Endothelial cell of umbilical vein (primary cell): ENCODE data around the gene ZIC3. TPM values are rescaled to one million over a fixed set of nuclear protein-coding genes. Genes with fewer than 3 reads are reported as not detected.

Source experiments
- BruUV-seq: library from RNA; stranded (reverse); fragments of 400-500 nt; replicated peaks from 2 replicates; lab custom pipeline; 2021; lab: Mats Ljungman, UMichigan
- CTCF ChIA-PET: fragments of 300-600, 350-600 bp; sonication (Branson Sonifier 250); formaldehyde crosslinking; loops from one replicate; lab custom pipeline; 2021; ENCODE audit warnings: antibody characterized with exemption, inconsistent platforms; lab: Charles Lee
- POLR2A ChIA-PET: fragments of 300-600, 350-600 bp; sonication (Branson Sonifier 250); formaldehyde crosslinking; loops from one replicate; lab custom pipeline; 2021; ENCODE audit warnings: antibody characterized with exemption, inconsistent platforms; lab: Charles Lee
- DNase-seq: peaks from one replicate; pipeline ENCODE4 v3.0.0-alpha.2; 2011; ENCODE audit warnings: low read depth, low spot score
- FAIRE-seq: peaks from 2 replicates; lab custom pipeline; 2011; peaks lifted over from hg19 to GRCh38; lab: Jason Lieb, UNC
- H2AFZ ChIP-seq: 2 replicates; pipeline ENCODE4 v1.6.0; 2012; ENCODE audit warnings: low read depth, low read length, control low read depth, inconsistent platforms
- H3K27ac ChIP-seq: 2 replicates; pipeline ENCODE4 v1.5.1; 2011; ENCODE audit warnings: low read depth, mild to moderate bottlenecking, control low read depth, low read length, moderate library complexity; ENCODE audit not compliant: insufficient read depth
- H3K27me3 ChIP-seq, 2 experiments: 2 replicates each; pipeline versions ENCODE4 v1.6.0 to v1.6.1; 2011; ENCODE audit warnings: low read length in 2 of 2, mixed read lengths in 1 of 2; ENCODE audit not compliant: control insufficient read depth in 2 of 2, insufficient read depth in 2 of 2
- H3K36me3 ChIP-seq, 2 experiments: 2 replicates in 1 of 2; 3 replicates in 1 of 2; pipeline ENCODE4 v1.5.1; 2011; ENCODE audit warnings: low read length in 2 of 2, mild to moderate bottlenecking in 1 of 2, moderate library complexity in 1 of 2; ENCODE audit not compliant: control insufficient read depth in 2 of 2, insufficient read depth in 2 of 2; ENCODE audit errors: extremely low read depth in 1 of 2
- H3K4me1 ChIP-seq: 3 replicates; pipeline ENCODE4 v1.5.1; 2011; ENCODE audit warnings: mild to moderate bottlenecking, low read length; ENCODE audit not compliant: control insufficient read depth, insufficient read depth; ENCODE audit errors: extremely low read depth
- H3K4me2 ChIP-seq: 2 replicates; pipeline ENCODE4 v1.6.1; 2011; ENCODE audit warnings: low read length, control low read depth, mixed read lengths; ENCODE audit not compliant: insufficient read depth
- H3K4me3 ChIP-seq, 3 experiments: fragments of 200-600 bp in 1 of 3; sonication (generic), shearing (Covaris generic) in 1 of 3; replicated peaks in 1 of 3; 2 replicates each; pipeline ENCODE4 v1.5.1; 2011 to 2016; ENCODE audit warnings: control low read depth in 3 of 3, low read length in 3 of 3, mild to moderate bottlenecking in 2 of 3, inconsistent platforms in 1 of 3, low read depth in 1 of 3, moderate library complexity in 1 of 3; ENCODE audit not compliant: insufficient read depth in 1 of 3
- H3K79me2 ChIP-seq: 2 replicates; pipeline ENCODE4 v1.6.0; 2012; ENCODE audit warnings: low read length, inconsistent platforms; ENCODE audit not compliant: control insufficient read depth, insufficient read depth
- H3K9ac ChIP-seq: replicated peaks from 2 replicates; pipeline ENCODE3; 2011; ENCODE audit warnings: low read length, control low read depth; ENCODE audit not compliant: insufficient read depth; ENCODE audit errors: extremely low read depth
- H3K9me1 ChIP-seq: replicated peaks from 3 replicates; pipeline ENCODE4 v1.6.0; 2011; ENCODE audit warnings: mild to moderate bottlenecking, low read length; ENCODE audit not compliant: control insufficient read depth, insufficient read depth; ENCODE audit errors: extremely low read depth
- H3K9me3 ChIP-seq: replicated peaks from 2 replicates; pipeline ENCODE4 v1.5.1; 2012; ENCODE audit warnings: low read length, inconsistent platforms; ENCODE audit not compliant: control insufficient read depth, insufficient read depth
- H4K20me1 ChIP-seq: replicated peaks from 2 replicates; pipeline ENCODE3; 2011; ENCODE audit warnings: mild to moderate bottlenecking, low read length; ENCODE audit not compliant: control insufficient read depth, insufficient read depth; ENCODE audit errors: extremely low read depth
- FOS ChIP-seq: IDR thresholded peaks from 2 replicates; pipeline ENCODE4 v1.6.1; 2011; ENCODE audit warnings: mild to moderate bottlenecking, low read length, moderate library complexity, borderline replicate concordance; ENCODE audit not compliant: insufficient read depth
- GATA2 ChIP-seq: IDR thresholded peaks from 2 replicates; pipeline ENCODE4 v1.7.0; 2011; ENCODE audit warnings: low read depth, mild to moderate bottlenecking, moderate library complexity, mixed read lengths, low read length; ENCODE audit not compliant: insufficient read length, insufficient read depth
- POLR2A ChIP-seq: IDR thresholded peaks from 2 replicates; pipeline ENCODE4 v1.6.1; 2012; ENCODE audit warnings: low read depth, mild to moderate bottlenecking, control low read depth, low read length
- POLR2AphosphoS5 ChIP-seq: IDR thresholded peaks from 2 replicates; pipeline ENCODE4 v1.6.1; 2012; ENCODE audit warnings: low read depth, mild to moderate bottlenecking, control low read depth, low read length, moderate library complexity; ENCODE audit not compliant: insufficient read depth
- dilution Hi-C: fragments of 300-500 bp; cut with MboI; formaldehyde crosslinking; loops from one replicate; pipeline ENCODE4 v1.15.0; 2019; ENCODE audit warnings: low sequenced_read_pairs; ENCODE audit not compliant: extremely low pct_ligation_motif_present
- intact Hi-C: fragments of 100-400 bp; cut with micrococcal nuclease; formaldehyde crosslinking; loops from one replicate; pipeline ENCODE4 v1.10.0; 2022
- polyA plus RNA-seq, 4 experiments: library from polyadenylated mRNA; depleted of rRNA in 3 of 4; stranded (reverse) in 3 of 4; unstranded in 1 of 4; fragments of >200 nt; gene quantifications; 2 replicates each; pipeline versions ENCODE4 v1.2.1 to v1.2.3, GENCODE V29; 2011 to 2012; ENCODE audit warnings: missing spikeins in 1 of 4
- total RNA-seq: library from RNA; stranded (reverse); gene quantifications from 2 replicates; pipeline ENCODE4 v1.2.3, GENCODE V29; 2021
- TF ChIP-seq, protein P1 (sequence below): IDR thresholded peaks from 2 replicates; pipeline ENCODE4 v1.6.1; 2011; ENCODE audit not compliant: insufficient read depth, insufficient read length
- TF ChIP-seq, protein P2 (sequence below), 2 donors: IDR thresholded peaks; 1 replicate in 1 of 2; 2 replicates in 1 of 2; pipeline ENCODE4 v1.5.1; 2011; ENCODE audit warnings: low read length in 2 of 2, mild to moderate bottlenecking in 2 of 2, moderate library complexity in 2 of 2, control low read depth in 1 of 2, inconsistent platforms in 1 of 2, low read depth in 1 of 2; ENCODE audit not compliant: insufficient read depth in 1 of 2; ENCODE audit errors: extremely low read depth in 1 of 2

ZIC3 gene
- total and polyA plus RNA-seq, 2 donors (not counting 3 experiments of a cell fraction or from before 2014, with no cell fraction given): not detected

DNA sequence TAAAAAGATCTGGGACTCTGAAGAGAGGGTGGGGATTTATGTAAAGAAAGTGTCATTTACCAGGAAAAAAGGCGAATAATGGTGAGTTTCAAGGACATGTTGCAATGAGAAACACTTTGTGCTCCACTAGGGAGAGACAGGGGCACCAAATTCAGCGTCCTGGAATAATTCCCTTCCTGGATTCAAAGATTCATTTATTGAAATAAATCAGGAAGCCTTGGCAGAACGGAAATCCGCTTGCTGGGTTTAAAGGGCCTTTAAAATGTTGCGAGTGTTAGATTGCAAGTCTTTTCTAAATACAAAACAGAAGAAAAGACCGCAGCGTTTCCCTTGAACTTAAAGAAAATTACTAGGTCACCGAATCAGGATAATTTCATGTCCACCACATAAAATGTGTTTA lies 3.8 kb upstream of the ZIC3 start:
- DNase-seq: no peak
- no peak overlapping the region for H3K9ac ChIP-seq
- BruUV-seq: no TSS peak

More for the DNA sequence above, 3.8 kb upstream of the ZIC3 start:
- Histone ChIP-seq H4K20me1 (no peaks in the 10 kb centered on the region), H3K4me3 (no peak overlapping the region), H3K27me3 (peaks cover 15 to 21% of the 10 kb centered on the region in 2 experiments), H2AFZ (no peak overlapping the region), H3K9me3 (no peaks in the 10 kb centered on the region), H3K27ac (no peak overlapping the region), H3K4me2 (no peak overlapping the region), H3K4me1 (no peaks in the 10 kb centered on the region), H3K9me1 (no peaks in the 10 kb centered on the region), H3K36me3 (no peaks in the 10 kb centered on the region), H3K79me2 (no peaks in the 10 kb centered on the region)
- CTCF ChIA-PET: no interaction called here
- TF ChIP-seq GATA2: no peak
- no peak for TF ChIP-seq FOS
- TF ChIP-seq POLR2AphosphoS5: no peak
- TF ChIP-seq, protein P1, sequence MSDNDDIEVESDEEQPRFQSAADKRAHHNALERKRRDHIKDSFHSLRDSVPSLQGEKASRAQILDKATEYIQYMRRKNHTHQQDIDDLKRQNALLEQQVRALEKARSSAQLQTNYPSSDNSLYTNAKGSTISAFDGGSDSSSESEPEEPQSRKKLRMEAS: no peak
- TF ChIP-seq POLR2A: no peak
- TF ChIP-seq, protein P2, sequence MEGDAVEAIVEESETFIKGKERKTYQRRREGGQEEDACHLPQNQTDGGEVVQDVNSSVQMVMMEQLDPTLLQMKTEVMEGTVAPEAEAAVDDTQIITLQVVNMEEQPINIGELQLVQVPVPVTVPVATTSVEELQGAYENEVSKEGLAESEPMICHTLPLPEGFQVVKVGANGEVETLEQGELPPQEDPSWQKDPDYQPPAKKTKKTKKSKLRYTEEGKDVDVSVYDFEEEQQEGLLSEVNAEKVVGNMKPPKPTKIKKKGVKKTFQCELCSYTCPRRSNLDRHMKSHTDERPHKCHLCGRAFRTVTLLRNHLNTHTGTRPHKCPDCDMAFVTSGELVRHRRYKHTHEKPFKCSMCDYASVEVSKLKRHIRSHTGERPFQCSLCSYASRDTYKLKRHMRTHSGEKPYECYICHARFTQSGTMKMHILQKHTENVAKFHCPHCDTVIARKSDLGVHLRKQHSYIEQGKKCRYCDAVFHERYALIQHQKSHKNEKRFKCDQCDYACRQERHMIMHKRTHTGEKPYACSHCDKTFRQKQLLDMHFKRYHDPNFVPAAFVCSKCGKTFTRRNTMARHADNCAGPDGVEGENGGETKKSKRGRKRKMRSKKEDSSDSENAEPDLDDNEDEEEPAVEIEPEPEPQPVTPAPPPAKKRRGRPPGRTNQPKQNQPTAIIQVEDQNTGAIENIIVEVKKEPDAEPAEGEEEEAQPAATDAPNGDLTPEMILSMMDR (IDR thresholded peaks at IDR 0.05; ENCODE audit: extremely low read depth in 1 of 2, insufficient read depth in 1 of 2, low read depth in 1 of 2, low read length in 2 of 2): no peak
- no peak for FAIRE-seq
- POLR2A ChIA-PET: no interaction called here
- dilution Hi-C loops (no loop called here), intact Hi-C loops (no loop called here)
